HepG2 (cell line): Measurements from ENCODE around the gene NELL1. TPM values are rescaled to one million over a fixed set of nuclear protein-coding genes. Genes with fewer than 3 reads are reported as not detected.

Experiments
- ATAC-seq: fragments of 200-7000 bp; cut with Tn5 transposase; 3 replicates; pipeline ENCODE4 v1.9.1; 2020; ENCODE audit warnings: mild to moderate bottlenecking, moderate library complexity
- BruUV-seq: library from RNA; stranded (reverse); fragments of 400-500 nt; replicated peaks from 2 replicates; lab custom pipeline; 2021; lab: Mats Ljungman, UMichigan
- CTCF ChIA-PET: fragments of 300-600 bp; formaldehyde crosslinking; extraction: SDS; loops from one replicate; lab custom pipeline; 2021; ENCODE audit warnings: low total read pairs, inconsistent platforms, low intra/inter-chr PET ratio; lab: Yijun Ruan, JAX
- POLR2A ChIA-PET: fragments of 350-600 bp; sonication (Branson Sonifier 250); formaldehyde crosslinking; loops from one replicate; lab custom pipeline; 2020; ENCODE audit warnings: antibody characterized with exemption, inconsistent platforms; lab: Yijun Ruan, JAX
- DNase-seq: peaks from one replicate; pipeline ENCODE4 v3.0.0-alpha.2; 2015; ENCODE audit warnings: low spot score
- FAIRE-seq: peaks from 3 replicates; lab custom pipeline; 2011; peaks lifted over from hg19 to GRCh38; lab: Jason Lieb, UNC
- H2AFZ ChIP-seq: one replicate; pipeline ENCODE4 v1.6.1; 2011; ENCODE audit warnings: low read length, inconsistent platforms
- H3K27ac ChIP-seq: fragments of 300-600 bp; 3 replicates; pipeline ENCODE4 v1.8.0; 2011; ENCODE audit warnings: mixed run types, mild to moderate bottlenecking, mixed read lengths, low read length, inconsistent platforms; ENCODE audit not compliant: insufficient read depth; ENCODE audit errors: extremely low read length
- H3K27me3 ChIP-seq, 2 experiments: fragments of 200-600 bp in 1 of 2; 2 replicates in 1 of 2; 3 replicates in 1 of 2; pipeline versions ENCODE4 v1.6.0 to v1.8.0; 2011; ENCODE audit warnings: low read length in 2 of 2, mild to moderate bottlenecking in 2 of 2, moderate library complexity in 2 of 2, inconsistent platforms in 1 of 2; ENCODE audit not compliant: insufficient read depth in 2 of 2, control insufficient read depth in 1 of 2
- H3K36me3 ChIP-seq, 2 experiments: fragments of 200-600 bp in 1 of 2; replicated peaks in 1 of 2; 2 replicates in 1 of 2; 3 replicates in 1 of 2; pipeline versions ENCODE4 v1.5.1 to v1.8.0; 2011; ENCODE audit warnings: low read length in 2 of 2, inconsistent platforms in 1 of 2; ENCODE audit not compliant: insufficient read depth in 2 of 2, control insufficient read depth in 1 of 2
- H3K4me1 ChIP-seq: 2 replicates; pipeline ENCODE4 v1.5.1; 2012; ENCODE audit warnings: low read length, inconsistent platforms; ENCODE audit not compliant: insufficient read depth
- H3K4me2 ChIP-seq: 2 replicates; pipeline ENCODE4 v1.6.0; 2011; ENCODE audit warnings: low read depth, low read length, inconsistent platforms
- H3K4me3 ChIP-seq, 3 experiments: fragments of 200-600 bp in 1 of 3; sonication (generic), shearing (Covaris generic) in 1 of 3; replicated peaks in 1 of 3; 2 replicates each; pipeline ENCODE4 v1.5.1; 2011 to 2016; ENCODE audit warnings: low read length in 3 of 3, inconsistent platforms in 2 of 3, low read depth in 2 of 3, mild to moderate bottlenecking in 2 of 3, control low read depth in 1 of 3, mixed read lengths in 1 of 3; ENCODE audit not compliant: insufficient read depth in 1 of 3
- H3K79me2 ChIP-seq: one replicate; pipeline ENCODE4 v1.6.1; 2011; ENCODE audit warnings: low read length, inconsistent platforms; ENCODE audit not compliant: insufficient read depth
- H3K9ac ChIP-seq: 2 replicates; pipeline ENCODE4 v1.6.0; 2011; ENCODE audit warnings: mild to moderate bottlenecking, low read depth, low read length, inconsistent platforms; ENCODE audit not compliant: insufficient read depth
- H3K9me3 ChIP-seq: 2 replicates; pipeline ENCODE4 v1.5.1; 2012; ENCODE audit warnings: mild to moderate bottlenecking, low read length
- H4K20me1 ChIP-seq: 2 replicates; pipeline ENCODE4 v1.6.0; 2011; ENCODE audit warnings: inconsistent platforms, mild to moderate bottlenecking, low read length, moderate library complexity; ENCODE audit not compliant: insufficient read depth
- FOXA3 ChIP-seq: IDR thresholded peaks from 2 replicates; pipeline ENCODE4 v1.6.1; 2016; ENCODE audit warnings: missing genetic modification reagents, missing compliant biosample characterization
- HINFP ChIP-seq: sonication (generic); formaldehyde crosslinking; IDR thresholded peaks from 2 replicates; pipeline ENCODE4 v1.4.0; 2020; ENCODE audit warnings: low read depth, mild to moderate bottlenecking, missing genetic modification reagents
- HMGXB3 ChIP-seq: sonication (generic); formaldehyde crosslinking; IDR thresholded peaks from 2 replicates; pipeline ENCODE4 v1.4.0; 2020; ENCODE audit warnings: missing genetic modification reagents, borderline replicate concordance
- IRF1 ChIP-seq: sonication (generic); formaldehyde crosslinking; IDR thresholded peaks from 2 replicates; pipeline ENCODE4 v1.4.0; 2020; ENCODE audit warnings: low read depth, mild to moderate bottlenecking, missing genetic modification reagents
- MTERF4 ChIP-seq: sonication (generic); formaldehyde crosslinking; IDR thresholded peaks from 2 replicates; pipeline ENCODE4 v1.8.0; 2023; ENCODE audit warnings: mild to moderate bottlenecking, missing genetic modification reagents
- SCMH1 ChIP-seq: sonication (generic); formaldehyde crosslinking; IDR thresholded peaks from 2 replicates; pipeline ENCODE4 v1.9.0; 2021; ENCODE audit warnings: missing genetic modification reagents, mild to moderate bottlenecking, borderline replicate concordance
- ZFP82 ChIP-seq: sonication (generic); formaldehyde crosslinking; IDR thresholded peaks from 2 replicates; pipeline ENCODE4 v1.5.1; 2020; ENCODE audit warnings: mild to moderate bottlenecking, missing genetic modification reagents, borderline replicate concordance
- ZFP90 ChIP-seq: sonication (generic); formaldehyde crosslinking; IDR thresholded peaks from 2 replicates; pipeline ENCODE4 v1.8.0; 2022; ENCODE audit warnings: missing genetic modification reagents, mild to moderate bottlenecking, inconsistent platforms, borderline replicate concordance
- ZNF740 ChIP-seq: sonication (generic); formaldehyde crosslinking; IDR thresholded peaks from 2 replicates; pipeline ENCODE4 v1.4.0; 2020; ENCODE audit warnings: missing genetic modification reagents
- WGBS: methylation state at CpG from one replicate; pipeline ENCODE4 v1.1.6; 2017; ENCODE audit warnings: low lambda C conversion rate; 5-methylcytosine and 5-hydroxymethylcytosine counted together
- in situ Hi-C: cut with HindIII; loops from 2 replicates; pipeline ENCODE4 v1.10.0; 2017; ENCODE audit warnings: low pct_unique_long_range_greater_than_20kb; ENCODE audit not compliant: extremely low pct_ligation_motif_present
- intact Hi-C: fragments of 100-400 bp; cut with micrococcal nuclease; formaldehyde crosslinking; loops from one replicate; pipeline ENCODE4 v1.10.0; 2022; ENCODE audit not compliant: unreplicated experiment
- polyA plus RNA-seq, 8 experiments: library from polyadenylated mRNA; depleted of rRNA in 3 of 8; stranded (reverse) in 7 of 8; unstranded in 1 of 8; fragments of >200 nt; fragmentation: Illumina TruSeq in 4 of 8; extraction: Trizol in 4 of 8; gene quantifications; 2 replicates each; pipeline versions ENCODE4 v1.2.1 to v1.2.3, GENCODE V29; 2011 to 2016; ENCODE audit warnings: low read depth in 4 of 8, missing spikeins in 1 of 8, mixed read lengths in 1 of 8; ENCODE audit not compliant: insufficient read depth in 1 of 8
- total RNA-seq, 5 experiments: library from RNA; depleted of rRNA; stranded (reverse); fragments of >200 nt; fragmentation: Illumina TruSeq; extraction: Trizol; gene quantifications; 2 replicates each; pipeline ENCODE4 v1.2.3, GENCODE V29; 2016; ENCODE audit warnings: low read depth in 1 of 5

NELL1 gene
- total and polyA plus RNA-seq, 2 of the 13 experiments (the other 11 are each of a cell fraction or from before 2014, with no cell fraction given) = not detected

- Histone ChIP-seq H3K4me3 (no peak overlapping the region), H3K27ac (no peak overlapping the region), H3K27me3 (no peaks in the 10 kb centered on the region), H3K79me2 (no peaks in the 10 kb centered on the region), H3K36me3 (no peaks in the 10 kb centered on the region), H3K9ac (no peak overlapping the region), H4K20me1 (no peaks in the 10 kb centered on the region), H3K4me2 (no peak overlapping the region), H3K4me1 (no peaks in the 10 kb centered on the region), H3K9me3 (no peaks in the 10 kb centered on the region), H2AFZ (no peak overlapping the region)
- TF ChIP-seq SCMH1 (no peak), ZNF740 (CRISPR knock-in tag) (no peak), FOXA3 (CRISPR knock-in tag) (no peak), HINFP (CRISPR knock-in tag) (no peak)
- ChIA-PET POLR2A (no interaction called here), CTCF (no interaction called here)
- 0% methylated on average over 1 of the region's 1 CpG for WGBS
- FAIRE-seq (no peak), DNase-seq (no peak), ATAC-seq (no peak)
- in situ Hi-C loops (no loop called here), intact Hi-C loops (no loop called here)
- BruUV-seq = no TSS peak
Observed at GRCh38 chr11:21537980-21538379, 868.6 kb downstream of the NELL1 start.

GRCh38 chr11:21541187-21541751 lies 871.9 kb downstream of the NELL1 start:
- WGBS = 14% methylated on average over 5 of the region's 5 CpGs
- in situ Hi-C loops = no loop called here
- no peak for ATAC-seq
- TF ChIP-seq MTERF4 (CRISPR knock-in tag) (no peak), HMGXB3 (no peak), ZFP82 (no peak), ZFP90 (CRISPR knock-in tag) (no peak), IRF1 (CRISPR knock-in tag) (no peak)

More at GRCh38 chr11:21541187-21541751, 871.9 kb downstream of the NELL1 start:
- H3K4me3 ChIP-seq = no peak overlapping the region
- intact Hi-C loops = no loop called here
- no peaks in the 10 kb centered on the region for H3K27me3 ChIP-seq
- no TSS peak for BruUV-seq
- FAIRE-seq (no peak), DNase-seq (no peak)
- no peaks in the 10 kb centered on the region for H3K9me3 ChIP-seq
- H3K9ac ChIP-seq = no peak overlapping the region
- ChIA-PET CTCF (no interaction called here), POLR2A (no interaction called here)
- H4K20me1 ChIP-seq = no peaks in the 10 kb centered on the region
- no peaks in the 10 kb centered on the region for H3K79me2 ChIP-seq
- no peak overlapping the region for H2AFZ ChIP-seq
- H3K36me3 ChIP-seq = no peaks in the 10 kb centered on the region
- no peak overlapping the region for H3K4me2 ChIP-seq
- H3K27ac ChIP-seq = no peak overlapping the region
- no peaks in the 10 kb centered on the region for H3K4me1 ChIP-seq
